GM12878 (cell line): ENCODE results near the gene TSEN54. TPM values are rescaled to one million over a fixed set of nuclear protein-coding genes. Genes with fewer than 3 reads are reported as not detected.
A peak's percentile ranks its signal among the peaks of the same experiment; 100 is the strongest.

Experiments
- CBX3 ChIP-seq: fragments of 200-600 bp; sonication (generic); IDR thresholded peaks from 2 replicates; pipeline ENCODE4 v1.6.1; 2016; ENCODE audit warnings: low read depth, borderline replicate concordance
- GABPA ChIP-seq: IDR thresholded peaks from 2 replicates; pipeline ENCODE4 v1.6.1; 2014; ENCODE audit warnings: antibody characterized with exemption, low read depth, mild to moderate bottlenecking, inconsistent platforms
- IKZF1 ChIP-seq: fragments of 450-650 bp; conservative IDR thresholded peaks from 2 replicates; pipeline ENCODE4 v1.6.1; 2017; ENCODE audit warnings: antibody characterized with exemption, mild to moderate bottlenecking
- MXI1 ChIP-seq: fragments of 150-350 bp; IDR thresholded peaks from 2 replicates; pipeline ENCODE4 v1.6.1; 2011; ENCODE audit warnings: low read depth, mild to moderate bottlenecking, inconsistent platforms, low read length, improper control_type of control experiment
- NFXL1 ChIP-seq: fragments of 450-650 bp; IDR thresholded peaks from 2 replicates; pipeline ENCODE4 v1.6.1; 2017; ENCODE audit warnings: antibody characterized with exemption, mild to moderate bottlenecking, borderline replicate concordance
- RBBP5 ChIP-seq: fragments of 200-600 bp; sonication (generic); conservative IDR thresholded peaks from 2 replicates; pipeline ENCODE4 v1.6.1; 2016
- RFX5 ChIP-seq: IDR thresholded peaks from 2 replicates; pipeline ENCODE4 v1.6.1; 2011; ENCODE audit warnings: low read depth, low read length, improper control_type of control experiment
- ZBED1 ChIP-seq: IDR thresholded peaks from 2 replicates; pipeline ENCODE4 v1.6.1; 2016; ENCODE audit warnings: borderline replicate concordance
- polyA plus RNA-seq, 11 experiments: library from polyadenylated mRNA; depleted of rRNA in 4 of 11; unstranded in 6 of 11; stranded (reverse) in 5 of 11; fragments of >200 nt; fragmentation: Nextera tagmentation in 4 of 11; fragmentation: Illumina TruSeq in 1 of 11; extraction: Ambion mirVana in 4 of 11; extraction: Trizol in 1 of 11; gene quantifications; 1 replicate in 1 of 11; 2 replicates in 10 of 11; pipeline versions ENCODE4 v1.2.1 to v1.2.3, GENCODE V29; 2011 to 2016; ENCODE audit warnings: inconsistent platforms in 2 of 11, missing spikeins in 2 of 11, low read depth in 1 of 11
- total RNA-seq, 4 experiments: library from RNA; depleted of rRNA in 3 of 4; stranded (reverse); fragments of >200 nt in 3 of 4; fragmentation: Illumina TruSeq in 1 of 4; extraction: Trizol in 1 of 4; gene quantifications; 2 replicates each; pipeline versions ENCODE4 v1.2.1 to v1.2.3, GENCODE V29; 2013 to 2021
- TF ChIP-seq, protein P1 (sequence below): fragments of 450-650 bp; IDR thresholded peaks from 2 replicates; pipeline ENCODE4 v1.6.1; 2017; ENCODE audit warnings: borderline replicate concordance
- TF ChIP-seq, protein P2 (sequence below): fragments of 450-650 bp; IDR thresholded peaks from 2 replicates; pipeline ENCODE4 v1.6.1; 2018; ENCODE audit warnings: mild to moderate bottlenecking, low read depth, moderate library complexity; ENCODE audit not compliant: partially characterized antibody
- TF ChIP-seq, protein P3 (sequence below): IDR thresholded peaks from 2 replicates; pipeline ENCODE4 v1.6.1; 2012; ENCODE audit warnings: mild to moderate bottlenecking, low read depth, low read length
- TF ChIP-seq, protein P4 (sequence below): fragments of 450-650 bp; formaldehyde crosslinking; IDR thresholded peaks from 2 replicates; pipeline ENCODE4 v1.5.0; 2022; ENCODE audit warnings: mild to moderate bottlenecking, missing genetic modification characterization
- TF ChIP-seq, protein P5 (sequence below): fragments of 450-650 bp; IDR thresholded peaks from 2 replicates; pipeline ENCODE4 v1.6.1; 2016; ENCODE audit warnings: mild to moderate bottlenecking
- TF ChIP-seq, protein P6 (sequence below): fragments of 450-650 bp; conservative IDR thresholded peaks from 2 replicates; pipeline ENCODE4 v1.6.1; 2017; ENCODE audit warnings: mild to moderate bottlenecking, moderate library complexity

TSEN54 gene
- total and polyA plus RNA-seq, 10 of the 15 experiments (the other 5 are each of a cell fraction or from before 2014, with no cell fraction given): 7.1 to 48.0 (median 41.1) TPM

DNA sequence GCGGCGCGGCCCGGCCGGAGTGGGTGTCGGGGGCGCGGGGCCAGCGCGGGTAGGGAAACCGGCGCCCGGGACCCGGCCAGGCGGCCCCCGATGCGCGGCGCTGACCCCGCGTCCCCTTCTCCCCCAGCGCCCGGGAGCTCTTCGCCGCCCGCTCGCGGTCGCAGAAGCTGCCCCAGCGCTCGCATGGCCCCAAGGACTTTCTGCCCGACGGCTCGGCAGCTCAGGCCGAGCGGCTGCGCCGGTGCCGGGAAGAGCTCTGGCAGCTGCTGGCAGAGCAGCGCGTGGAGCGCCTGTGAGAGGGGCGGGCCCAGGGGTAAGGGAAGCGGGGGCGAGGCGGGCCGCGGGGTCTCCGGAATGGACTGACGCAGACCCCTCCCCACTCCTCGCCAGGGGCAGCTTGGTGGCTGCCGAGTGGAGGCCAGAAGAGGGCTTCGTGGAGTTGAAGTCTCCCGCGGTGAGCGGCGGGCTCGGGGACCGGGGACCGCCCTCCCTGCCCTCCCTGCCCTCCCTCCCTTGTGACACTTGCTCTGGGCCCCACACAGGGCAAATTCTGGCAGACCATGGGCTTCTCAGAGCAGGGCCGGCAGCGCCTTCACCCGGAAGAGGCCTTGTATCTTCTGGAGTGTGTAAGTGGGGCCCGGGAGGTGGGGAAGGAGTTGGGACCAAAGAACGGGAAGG, 430 bp downstream of the TSEN54 start (continued):
- TF ChIP-seq, protein P1, sequence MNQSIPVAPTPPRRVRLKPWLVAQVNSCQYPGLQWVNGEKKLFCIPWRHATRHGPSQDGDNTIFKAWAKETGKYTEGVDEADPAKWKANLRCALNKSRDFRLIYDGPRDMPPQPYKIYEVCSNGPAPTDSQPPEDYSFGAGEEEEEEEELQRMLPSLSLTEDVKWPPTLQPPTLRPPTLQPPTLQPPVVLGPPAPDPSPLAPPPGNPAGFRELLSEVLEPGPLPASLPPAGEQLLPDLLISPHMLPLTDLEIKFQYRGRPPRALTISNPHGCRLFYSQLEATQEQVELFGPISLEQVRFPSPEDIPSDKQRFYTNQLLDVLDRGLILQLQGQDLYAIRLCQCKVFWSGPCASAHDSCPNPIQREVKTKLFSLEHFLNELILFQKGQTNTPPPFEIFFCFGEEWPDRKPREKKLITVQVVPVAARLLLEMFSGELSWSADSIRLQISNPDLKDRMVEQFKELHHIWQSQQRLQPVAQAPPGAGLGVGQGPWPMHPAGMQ: no peak
- TF ChIP-seq ZBED1 (no peak), RFX5 (no peak), RBBP5 (no peak), MXI1 (0 out of 2 replicates have a peak, but pooled peaks have one; percentile 19), IKZF1 (0 out of 2 replicates have a peak, but pooled peaks have one; percentile 1), CBX3 (no peak), GABPA (no peak), NFXL1 (0 out of 2 replicates have a peak, but pooled peaks have one; percentile 59)
- TF ChIP-seq, protein P2, sequence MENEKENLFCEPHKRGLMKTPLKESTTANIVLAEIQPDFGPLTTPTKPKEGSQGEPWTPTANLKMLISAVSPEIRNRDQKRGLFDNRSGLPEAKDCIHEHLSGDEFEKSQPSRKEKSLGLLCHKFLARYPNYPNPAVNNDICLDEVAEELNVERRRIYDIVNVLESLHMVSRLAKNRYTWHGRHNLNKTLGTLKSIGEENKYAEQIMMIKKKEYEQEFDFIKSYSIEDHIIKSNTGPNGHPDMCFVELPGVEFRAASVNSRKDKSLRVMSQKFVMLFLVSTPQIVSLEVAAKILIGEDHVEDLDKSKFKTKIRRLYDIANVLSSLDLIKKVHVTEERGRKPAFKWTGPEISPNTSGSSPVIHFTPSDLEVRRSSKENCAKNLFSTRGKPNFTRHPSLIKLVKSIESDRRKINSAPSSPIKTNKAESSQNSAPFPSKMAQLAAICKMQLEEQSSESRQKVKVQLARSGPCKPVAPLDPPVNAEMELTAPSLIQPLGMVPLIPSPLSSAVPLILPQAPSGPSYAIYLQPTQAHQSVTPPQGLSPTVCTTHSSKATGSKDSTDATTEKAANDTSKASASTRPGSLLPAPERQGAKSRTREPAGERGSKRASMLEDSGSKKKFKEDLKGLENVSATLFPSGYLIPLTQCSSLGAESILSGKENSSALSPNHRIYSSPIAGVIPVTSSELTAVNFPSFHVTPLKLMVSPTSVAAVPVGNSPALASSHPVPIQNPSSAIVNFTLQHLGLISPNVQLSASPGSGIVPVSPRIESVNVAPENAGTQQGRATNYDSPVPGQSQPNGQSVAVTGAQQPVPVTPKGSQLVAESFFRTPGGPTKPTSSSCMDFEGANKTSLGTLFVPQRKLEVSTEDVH: no peak
- TF ChIP-seq, protein P3, sequence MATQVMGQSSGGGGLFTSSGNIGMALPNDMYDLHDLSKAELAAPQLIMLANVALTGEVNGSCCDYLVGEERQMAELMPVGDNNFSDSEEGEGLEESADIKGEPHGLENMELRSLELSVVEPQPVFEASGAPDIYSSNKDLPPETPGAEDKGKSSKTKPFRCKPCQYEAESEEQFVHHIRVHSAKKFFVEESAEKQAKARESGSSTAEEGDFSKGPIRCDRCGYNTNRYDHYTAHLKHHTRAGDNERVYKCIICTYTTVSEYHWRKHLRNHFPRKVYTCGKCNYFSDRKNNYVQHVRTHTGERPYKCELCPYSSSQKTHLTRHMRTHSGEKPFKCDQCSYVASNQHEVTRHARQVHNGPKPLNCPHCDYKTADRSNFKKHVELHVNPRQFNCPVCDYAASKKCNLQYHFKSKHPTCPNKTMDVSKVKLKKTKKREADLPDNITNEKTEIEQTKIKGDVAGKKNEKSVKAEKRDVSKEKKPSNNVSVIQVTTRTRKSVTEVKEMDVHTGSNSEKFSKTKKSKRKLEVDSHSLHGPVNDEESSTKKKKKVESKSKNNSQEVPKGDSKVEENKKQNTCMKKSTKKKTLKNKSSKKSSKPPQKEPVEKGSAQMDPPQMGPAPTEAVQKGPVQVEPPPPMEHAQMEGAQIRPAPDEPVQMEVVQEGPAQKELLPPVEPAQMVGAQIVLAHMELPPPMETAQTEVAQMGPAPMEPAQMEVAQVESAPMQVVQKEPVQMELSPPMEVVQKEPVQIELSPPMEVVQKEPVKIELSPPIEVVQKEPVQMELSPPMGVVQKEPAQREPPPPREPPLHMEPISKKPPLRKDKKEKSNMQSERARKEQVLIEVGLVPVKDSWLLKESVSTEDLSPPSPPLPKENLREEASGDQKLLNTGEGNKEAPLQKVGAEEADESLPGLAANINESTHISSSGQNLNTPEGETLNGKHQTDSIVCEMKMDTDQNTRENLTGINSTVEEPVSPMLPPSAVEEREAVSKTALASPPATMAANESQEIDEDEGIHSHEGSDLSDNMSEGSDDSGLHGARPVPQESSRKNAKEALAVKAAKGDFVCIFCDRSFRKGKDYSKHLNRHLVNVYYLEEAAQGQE: no peak
- TF ChIP-seq, protein P4, sequence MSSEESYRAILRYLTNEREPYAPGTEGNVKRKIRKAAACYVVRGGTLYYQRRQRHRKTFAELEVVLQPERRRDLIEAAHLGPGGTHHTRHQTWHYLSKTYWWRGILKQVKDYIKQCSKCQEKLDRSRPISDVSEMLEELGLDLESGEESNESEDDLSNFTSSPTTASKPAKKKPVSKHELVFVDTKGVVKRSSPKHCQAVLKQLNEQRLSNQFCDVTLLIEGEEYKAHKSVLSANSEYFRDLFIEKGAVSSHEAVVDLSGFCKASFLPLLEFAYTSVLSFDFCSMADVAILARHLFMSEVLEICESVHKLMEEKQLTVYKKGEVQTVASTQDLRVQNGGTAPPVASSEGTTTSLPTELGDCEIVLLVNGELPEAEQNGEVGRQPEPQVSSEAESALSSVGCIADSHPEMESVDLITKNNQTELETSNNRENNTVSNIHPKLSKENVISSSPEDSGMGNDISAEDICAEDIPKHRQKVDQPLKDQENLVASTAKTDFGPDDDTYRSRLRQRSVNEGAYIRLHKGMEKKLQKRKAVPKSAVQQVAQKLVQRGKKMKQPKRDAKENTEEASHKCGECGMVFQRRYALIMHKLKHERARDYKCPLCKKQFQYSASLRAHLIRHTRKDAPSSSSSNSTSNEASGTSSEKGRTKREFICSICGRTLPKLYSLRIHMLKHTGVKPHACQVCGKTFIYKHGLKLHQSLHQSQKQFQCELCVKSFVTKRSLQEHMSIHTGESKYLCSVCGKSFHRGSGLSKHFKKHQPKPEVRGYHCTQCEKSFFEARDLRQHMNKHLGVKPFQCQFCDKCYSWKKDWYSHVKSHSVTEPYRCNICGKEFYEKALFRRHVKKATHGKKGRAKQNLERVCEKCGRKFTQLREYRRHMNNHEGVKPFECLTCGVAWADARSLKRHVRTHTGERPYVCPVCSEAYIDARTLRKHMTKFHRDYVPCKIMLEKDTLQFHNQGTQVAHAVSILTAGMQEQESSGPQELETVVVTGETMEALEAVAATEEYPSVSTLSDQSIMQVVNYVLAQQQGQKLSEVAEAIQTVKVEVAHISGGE: no peak
- TF ChIP-seq, protein P5, sequence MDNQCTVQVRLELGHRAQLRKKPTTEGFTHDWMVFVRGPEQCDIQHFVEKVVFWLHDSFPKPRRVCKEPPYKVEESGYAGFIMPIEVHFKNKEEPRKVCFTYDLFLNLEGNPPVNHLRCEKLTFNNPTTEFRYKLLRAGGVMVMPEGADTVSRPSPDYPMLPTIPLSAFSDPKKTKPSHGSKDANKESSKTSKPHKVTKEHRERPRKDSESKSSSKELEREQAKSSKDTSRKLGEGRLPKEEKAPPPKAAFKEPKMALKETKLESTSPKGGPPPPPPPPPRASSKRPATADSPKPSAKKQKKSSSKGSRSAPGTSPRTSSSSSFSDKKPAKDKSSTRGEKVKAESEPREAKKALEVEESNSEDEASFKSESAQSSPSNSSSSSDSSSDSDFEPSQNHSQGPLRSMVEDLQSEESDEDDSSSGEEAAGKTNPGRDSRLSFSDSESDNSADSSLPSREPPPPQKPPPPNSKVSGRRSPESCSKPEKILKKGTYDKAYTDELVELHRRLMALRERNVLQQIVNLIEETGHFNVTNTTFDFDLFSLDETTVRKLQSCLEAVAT: no peak
- TF ChIP-seq, protein P6, sequence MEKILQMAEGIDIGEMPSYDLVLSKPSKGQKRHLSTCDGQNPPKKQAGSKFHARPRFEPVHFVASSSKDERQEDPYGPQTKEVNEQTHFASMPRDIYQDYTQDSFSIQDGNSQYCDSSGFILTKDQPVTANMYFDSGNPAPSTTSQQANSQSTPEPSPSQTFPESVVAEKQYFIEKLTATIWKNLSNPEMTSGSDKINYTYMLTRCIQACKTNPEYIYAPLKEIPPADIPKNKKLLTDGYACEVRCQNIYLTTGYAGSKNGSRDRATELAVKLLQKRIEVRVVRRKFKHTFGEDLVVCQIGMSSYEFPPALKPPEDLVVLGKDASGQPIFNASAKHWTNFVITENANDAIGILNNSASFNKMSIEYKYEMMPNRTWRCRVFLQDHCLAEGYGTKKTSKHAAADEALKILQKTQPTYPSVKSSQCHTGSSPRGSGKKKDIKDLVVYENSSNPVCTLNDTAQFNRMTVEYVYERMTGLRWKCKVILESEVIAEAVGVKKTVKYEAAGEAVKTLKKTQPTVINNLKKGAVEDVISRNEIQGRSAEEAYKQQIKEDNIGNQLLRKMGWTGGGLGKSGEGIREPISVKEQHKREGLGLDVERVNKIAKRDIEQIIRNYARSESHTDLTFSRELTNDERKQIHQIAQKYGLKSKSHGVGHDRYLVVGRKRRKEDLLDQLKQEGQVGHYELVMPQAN: peak; percentile 70
